A673 (cell line): ENCODE data around the gene ASTN2. TPM values are rescaled to one million over a fixed set of nuclear protein-coding genes. Genes with fewer than 3 reads are reported as not detected.

Experiments used
- BruUV-seq: library from RNA; stranded (reverse); fragments of 400-500 nt; replicated peaks from 2 replicates; lab custom pipeline; 2021; lab: Mats Ljungman, UMichigan
- CTCF ChIA-PET: fragments of 300-600 bp; sonication (Branson Sonifier 250); formaldehyde crosslinking; loops from one replicate; lab custom pipeline; 2022; ENCODE audit warnings: antibody characterized with exemption; lab: Charles Lee
- POLR2A ChIA-PET: fragments of 300-600 bp; sonication (Branson Sonifier 250); formaldehyde crosslinking; loops from one replicate; lab custom pipeline; 2022; ENCODE audit warnings: antibody characterized with exemption; ENCODE audit not compliant: low non-redundant PET; lab: Charles Lee
- DNase-seq: peaks from one replicate; pipeline ENCODE4 v3.0.0-alpha.2; 2015; ENCODE audit warnings: low spot score
- H3K27ac ChIP-seq: fragments of 200-600 bp; sonication (generic); 2 replicates; pipeline ENCODE4 v1.5.1; 2016; ENCODE audit warnings: mixed run types, low read depth, mild to moderate bottlenecking, mixed read lengths, antibody characterized with exemption, low read length; ENCODE audit not compliant: poor library complexity, severe bottlenecking
- H3K27me3 ChIP-seq: fragments of 200-600 bp; sonication (generic); replicated peaks from 2 replicates; pipeline ENCODE4 v1.6.1; 2017; ENCODE audit warnings: mixed run types, low read depth, mild to moderate bottlenecking, mixed read lengths, antibody characterized with exemption, low read length; ENCODE audit not compliant: insufficient read depth, poor library complexity
- H3K36me3 ChIP-seq: fragments of 200-600 bp; sonication (generic); 2 replicates; pipeline ENCODE4 v1.6.1; 2016; ENCODE audit warnings: mixed run types, mild to moderate bottlenecking, mixed read lengths, antibody characterized with exemption, low read length; ENCODE audit not compliant: insufficient read depth, poor library complexity, severe bottlenecking
- H3K4me1 ChIP-seq: fragments of 200-600 bp; sonication (generic); 2 replicates; pipeline ENCODE4 v1.6.1; 2017; ENCODE audit warnings: mixed run types, mild to moderate bottlenecking, mixed read lengths, antibody characterized with exemption, low read length; ENCODE audit not compliant: insufficient read depth, poor library complexity, severe bottlenecking
- H3K4me3 ChIP-seq: fragments of 200-600 bp; sonication (generic); 2 replicates; pipeline ENCODE4 v1.5.1; 2016; ENCODE audit warnings: low read depth, mixed run types, mild to moderate bottlenecking, mixed read lengths, low read length; ENCODE audit not compliant: poor library complexity, severe bottlenecking
- H3K9me3 ChIP-seq: fragments of 200-600 bp; sonication (generic); 2 replicates; pipeline ENCODE4 v1.6.1; 2016; ENCODE audit warnings: mixed run types, low read depth, mild to moderate bottlenecking, mixed read lengths, antibody characterized with exemption, low read length; ENCODE audit not compliant: poor library complexity, severe bottlenecking
- CTCF ChIP-seq: fragments of 300-800, 200-600 bp; sonication (generic); conservative IDR thresholded peaks from 2 replicates; pipeline ENCODE4 v1.5.1; 2017; ENCODE audit warnings: low read depth, mild to moderate bottlenecking, antibody characterized with exemption, low read length, moderate library complexity, mixed read lengths
- EZH2 ChIP-seq: fragments of 200-600 bp; sonication (generic); IDR thresholded peaks from 2 replicates; pipeline ENCODE4 v1.6.1; 2017; ENCODE audit warnings: borderline replicate concordance, low read depth, mild to moderate bottlenecking, mixed read lengths, antibody characterized with exemption, low read length; ENCODE audit not compliant: poor library complexity, severe bottlenecking
- intact Hi-C: fragments of 100-400 bp; cut with micrococcal nuclease; formaldehyde crosslinking; loops from one replicate; pipeline ENCODE4 v1.10.0; 2022; ENCODE audit not compliant: unreplicated experiment
- total RNA-seq: library from RNA; stranded (reverse); gene quantifications from 2 replicates; pipeline ENCODE4 v1.2.3, GENCODE V29; 2021

ASTN2 gene
- total RNA-seq, 1 experiment from 2014 or later = 3.4 TPM

- Histone ChIP-seq H3K36me3 (no peaks in the 10 kb centered on the region), H3K4me1 (peaks cover 9% of the 10 kb centered on the region), H3K4me3 (no peak overlapping the region), H3K27ac (no peak overlapping the region), H3K9me3 (no peaks in the 10 kb centered on the region), H3K27me3 (peaks cover 4% of the 10 kb centered on the region)
- CTCF ChIA-PET = no interaction called here
- intact Hi-C loops = no loop called here
- DNase-seq = no peak
- no peak for TF ChIP-seq CTCF
- TF ChIP-seq EZH2 = no peak
- BruUV-seq = no TSS peak
- POLR2A ChIA-PET = no interaction called here
Observed at GRCh38 chr9:117188394-117188793, 226.5 kb downstream of the ASTN2 start.

DNA sequence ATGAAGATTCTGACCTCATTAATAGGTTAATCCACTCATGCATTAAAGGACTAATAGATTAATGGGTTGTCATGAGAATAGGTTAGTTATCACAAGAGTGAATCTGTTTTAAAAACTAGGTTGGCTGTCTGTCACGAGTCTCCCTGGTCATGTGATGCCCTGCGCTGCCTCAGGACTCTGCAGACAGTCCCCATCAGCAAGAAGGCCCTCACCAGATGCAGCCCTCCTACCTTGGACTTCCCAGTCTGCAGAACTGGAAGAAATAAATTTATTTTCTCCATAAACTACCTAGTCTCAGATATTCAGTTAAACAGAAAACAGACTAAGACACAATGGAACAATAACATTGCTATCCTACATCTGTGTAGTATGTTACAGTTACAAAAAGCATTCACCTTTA lies 227.4 kb downstream of the ASTN2 start:
- TF ChIP-seq EZH2 (no peak), CTCF (no peak)
- CTCF ChIA-PET = no interaction called here
- POLR2A ChIA-PET = no interaction called here
- H3K4me1 ChIP-seq = peaks cover 9% of the 10 kb centered on the region
- intact Hi-C loops = no loop called here
- BruUV-seq = no TSS peak
- H3K27ac ChIP-seq = no peak overlapping the region
- no peaks in the 10 kb centered on the region for H3K9me3 ChIP-seq
- H3K27me3 ChIP-seq = peaks cover 4% of the 10 kb centered on the region
- no peak overlapping the region for H3K4me3 ChIP-seq
- DNase-seq = no peak
- no peaks in the 10 kb centered on the region for H3K36me3 ChIP-seq

DNA sequence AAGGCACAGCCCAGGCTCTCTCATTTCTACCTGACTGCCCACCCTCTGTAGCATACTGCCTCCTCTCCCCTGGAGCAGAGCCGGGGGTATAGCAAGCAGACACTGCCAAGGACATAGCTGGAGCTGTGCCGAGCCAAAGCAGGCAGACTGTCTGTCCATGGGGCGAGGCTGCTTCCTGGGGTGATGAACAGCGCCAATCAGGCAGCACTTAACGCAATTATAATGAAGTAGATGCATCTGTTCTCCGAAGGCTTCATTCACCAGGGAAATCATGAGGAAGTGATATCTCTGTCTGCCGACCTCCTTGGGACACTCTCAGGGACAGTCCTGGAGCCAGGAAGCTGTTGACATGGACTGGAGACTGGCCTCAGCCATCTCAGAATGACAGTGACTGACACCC lies 230.7 kb downstream of the ASTN2 start:
- H3K36me3 ChIP-seq = no peaks in the 10 kb centered on the region
- TF ChIP-seq EZH2 (no peak), CTCF (no peak)
- no peaks in the 10 kb centered on the region for H3K9me3 ChIP-seq
- ChIA-PET POLR2A (no interaction called here), CTCF (no interaction called here)
- intact Hi-C loops = no loop called here
- peaks cover 23% of the 10 kb centered on the region for H3K4me1 ChIP-seq
- no TSS peak for BruUV-seq
- H3K27me3 ChIP-seq = no peaks in the 10 kb centered on the region
- DNase-seq = peak; percentile 75
- no peak overlapping the region for H3K27ac ChIP-seq
- H3K4me3 ChIP-seq = no peak overlapping the region
